PFSK-1 (cell line): ENCODE data around the gene KPNA2.

Experiments
- POLR2AphosphoS5 ChIP-seq: IDR thresholded peaks from 2 replicates; pipeline ENCODE4 v1.6.1; 2012; ENCODE audit warnings: low read depth, mild to moderate bottlenecking, control low read depth, low read length, moderate library complexity
- REST ChIP-seq, 2 experiments: IDR thresholded peaks; 2 replicates each; pipeline versions ENCODE4 v1.6.1 to v1.8.0; 2011 to 2012; ENCODE audit warnings: low read depth in 2 of 2, low read length in 2 of 2, control low read depth in 1 of 2, inconsistent platforms in 1 of 2, mild to moderate bottlenecking in 1 of 2, moderate library complexity in 1 of 2; ENCODE audit not compliant: insufficient read depth in 1 of 2
- SIN3A ChIP-seq: IDR thresholded peaks from 2 replicates; pipeline ENCODE4 v1.6.1; 2012; ENCODE audit warnings: mild to moderate bottlenecking, low read length, moderate library complexity, borderline replicate concordance; ENCODE audit not compliant: insufficient read depth
- TAF1 ChIP-seq: IDR thresholded peaks from 2 replicates; pipeline ENCODE4 v1.6.1; 2012; ENCODE audit warnings: low read length, control low read depth, borderline replicate concordance; ENCODE audit not compliant: insufficient read depth

DNA sequence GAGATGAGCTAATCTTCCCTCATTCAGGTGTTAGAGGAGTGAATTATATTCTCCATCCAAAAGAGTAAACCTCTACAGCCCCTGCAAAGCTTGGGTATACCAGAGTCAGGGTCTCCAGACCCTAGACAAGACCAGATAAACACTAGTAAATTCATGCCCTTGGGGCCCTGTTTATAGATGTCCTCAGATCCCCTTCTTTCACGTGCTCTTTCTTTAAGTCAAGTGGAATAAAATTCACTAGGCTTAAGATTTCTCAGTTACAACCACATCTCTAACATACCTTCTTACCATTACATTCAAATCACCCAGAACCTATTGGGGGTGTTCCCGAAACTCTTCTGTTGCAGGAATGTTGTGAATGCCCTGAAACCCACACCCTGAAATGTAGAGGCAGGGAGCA is 37.1 kb upstream of the KPNA2 start:
- TF ChIP-seq POLR2AphosphoS5: no peak
- TF ChIP-seq TAF1: no peak
- no peak for TF ChIP-seq REST (IDR thresholded peaks at IDR 0.05; ENCODE audit: insufficient read depth in 1 of 2, low read depth in 2 of 2, low read length in 2 of 2)
- no peak for TF ChIP-seq SIN3A
